BE2C (cell line): Measurements from ENCODE around the gene ZNF423.
A peak's percentile ranks its signal among the peaks of the same experiment; 100 is the strongest.

ENCODE experiments used
- DNase-seq: peaks from one replicate; pipeline ENCODE4 v3.0.0-alpha.2; 2020
- H3K27me3 ChIP-seq: fragments of 250-450 bp; sonication (Bioruptor Pico); 2 replicates; pipeline ENCODE4 v1.5.1; 2020; ENCODE audit warnings: mild to moderate bottlenecking
- H3K36me3 ChIP-seq: fragments of 250-450 bp; sonication (Bioruptor Pico); 2 replicates; pipeline ENCODE4 v1.5.1; 2020; ENCODE audit warnings: mild to moderate bottlenecking
- H3K4me1 ChIP-seq: fragments of 250-450 bp; sonication (Bioruptor Pico); 2 replicates; pipeline ENCODE4 v1.5.1; 2020
- H3K4me3 ChIP-seq: 2 replicates; pipeline ENCODE4 v1.5.1; 2011; ENCODE audit warnings: low read depth, low read length
- H3K9me3 ChIP-seq: fragments of 250-450 bp; sonication (Bioruptor Pico); 2 replicates; pipeline ENCODE4 v1.5.1; 2020
- TF ChIP-seq, protein P1 (sequence below): IDR thresholded peaks from 2 replicates; pipeline ENCODE4 v1.5.1; 2012; ENCODE audit warnings: mild to moderate bottlenecking, low read depth, low read length

ZNF423 gene

GRCh38 chr16:49560004-49560830 is 295.7 kb downstream of the ZNF423 start:
- Histone ChIP-seq H3K27me3 (no peaks in the 10 kb centered on the region), H3K9me3 (no peaks in the 10 kb centered on the region), H3K36me3 (no peaks in the 10 kb centered on the region), H3K4me1 (peaks cover 19% of the 10 kb centered on the region), H3K4me3 (no peak overlapping the region)
- TF ChIP-seq, protein P1, sequence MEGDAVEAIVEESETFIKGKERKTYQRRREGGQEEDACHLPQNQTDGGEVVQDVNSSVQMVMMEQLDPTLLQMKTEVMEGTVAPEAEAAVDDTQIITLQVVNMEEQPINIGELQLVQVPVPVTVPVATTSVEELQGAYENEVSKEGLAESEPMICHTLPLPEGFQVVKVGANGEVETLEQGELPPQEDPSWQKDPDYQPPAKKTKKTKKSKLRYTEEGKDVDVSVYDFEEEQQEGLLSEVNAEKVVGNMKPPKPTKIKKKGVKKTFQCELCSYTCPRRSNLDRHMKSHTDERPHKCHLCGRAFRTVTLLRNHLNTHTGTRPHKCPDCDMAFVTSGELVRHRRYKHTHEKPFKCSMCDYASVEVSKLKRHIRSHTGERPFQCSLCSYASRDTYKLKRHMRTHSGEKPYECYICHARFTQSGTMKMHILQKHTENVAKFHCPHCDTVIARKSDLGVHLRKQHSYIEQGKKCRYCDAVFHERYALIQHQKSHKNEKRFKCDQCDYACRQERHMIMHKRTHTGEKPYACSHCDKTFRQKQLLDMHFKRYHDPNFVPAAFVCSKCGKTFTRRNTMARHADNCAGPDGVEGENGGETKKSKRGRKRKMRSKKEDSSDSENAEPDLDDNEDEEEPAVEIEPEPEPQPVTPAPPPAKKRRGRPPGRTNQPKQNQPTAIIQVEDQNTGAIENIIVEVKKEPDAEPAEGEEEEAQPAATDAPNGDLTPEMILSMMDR: no peak
- no peak for DNase-seq

- no peaks in the 10 kb centered on the region for H3K36me3 ChIP-seq
- H3K4me1 ChIP-seq: peaks cover 21% of the 10 kb centered on the region
- H3K9me3 ChIP-seq: no peaks in the 10 kb centered on the region
- no peaks in the 10 kb centered on the region for H3K27me3 ChIP-seq
- TF ChIP-seq, protein P1: no peak
- no peak overlapping the region for H3K4me3 ChIP-seq
- no peak for DNase-seq
These were observed 296.7 kb downstream of the ZNF423 start for GRCh38 chr16:49559242-49559641.

- TF ChIP-seq, protein P1: no peak
- Histone ChIP-seq H3K27me3 (no peaks in the 10 kb centered on the region), H3K4me3 (no peak overlapping the region)
These were observed 297.5 kb downstream of the ZNF423 start for GRCh38 chr16:49558451-49558850.

DNA sequence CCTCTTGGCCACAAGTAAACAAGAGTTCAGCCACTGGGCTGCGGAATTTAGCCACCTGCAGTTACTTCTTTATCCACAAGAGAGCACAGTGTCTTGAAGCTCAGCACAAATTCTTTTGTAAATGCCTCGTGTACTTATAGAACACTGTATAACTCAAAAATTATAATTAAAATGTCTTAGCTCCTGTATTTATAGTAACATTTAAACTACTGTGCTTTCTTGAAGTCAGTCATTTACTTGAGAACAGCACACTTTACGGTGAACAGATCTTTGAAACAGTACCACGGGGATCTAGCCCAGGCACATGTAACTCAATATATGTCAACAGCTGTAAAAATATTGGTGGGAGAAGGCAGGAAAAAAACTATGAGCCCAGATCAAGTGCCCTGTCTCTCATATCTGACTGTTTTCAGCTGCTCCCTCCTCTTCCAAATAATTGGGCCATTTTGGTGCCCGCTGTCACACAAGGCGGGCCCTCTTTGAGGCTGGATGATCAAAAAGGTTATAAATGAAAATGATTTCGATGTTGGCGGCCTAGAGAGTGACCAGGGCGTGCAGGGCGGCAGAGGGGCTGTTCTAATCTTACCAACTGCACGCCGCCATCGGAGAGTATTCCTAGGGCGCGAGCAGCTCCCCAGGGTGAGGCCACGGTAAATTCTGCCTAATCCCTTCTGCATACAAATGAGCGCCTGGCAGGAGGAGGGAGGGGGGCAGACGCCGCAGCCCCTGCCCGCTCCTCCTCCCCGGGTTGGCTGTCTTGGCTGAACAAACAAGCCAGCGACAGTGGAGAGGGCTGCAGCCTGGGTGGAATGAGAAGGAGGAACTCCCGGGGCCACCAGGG is 299.1 kb downstream of the ZNF423 start:
- H3K4me3 ChIP-seq: no peak overlapping the region
- H3K9me3 ChIP-seq: no peaks in the 10 kb centered on the region
- TF ChIP-seq, protein P1: peak; percentile 72
- no peaks in the 10 kb centered on the region for H3K36me3 ChIP-seq
- H3K27me3 ChIP-seq: no peaks in the 10 kb centered on the region
- H3K4me1 ChIP-seq: peaks cover 22% of the 10 kb centered on the region
- no peak for DNase-seq

More at GRCh38 chr16:49558451-49558850, 297.5 kb downstream of the ZNF423 start:
- H3K9me3 ChIP-seq: no peaks in the 10 kb centered on the region
- no peaks in the 10 kb centered on the region for H3K36me3 ChIP-seq
- DNase-seq: no peak
- peaks cover 22% of the 10 kb centered on the region for H3K4me1 ChIP-seq

DNA sequence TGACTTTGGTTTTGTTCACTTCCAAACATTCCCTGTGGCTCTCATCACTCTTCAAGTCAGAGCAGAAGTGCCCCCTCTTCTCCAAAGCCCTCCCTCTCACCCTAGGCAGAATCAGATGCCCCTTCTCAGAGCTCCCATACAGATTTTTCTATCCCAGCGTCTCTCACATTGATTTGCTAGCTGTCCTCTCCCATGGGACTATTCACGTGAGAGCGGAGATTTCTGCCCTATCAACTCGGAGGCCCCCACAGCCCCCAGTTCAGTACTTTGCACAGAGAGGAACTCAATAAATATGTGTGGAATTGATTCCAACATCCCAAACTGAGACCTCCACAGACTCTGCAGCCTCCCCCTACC is 299.7 kb downstream of the ZNF423 start:
- Histone ChIP-seq H3K36me3 (no peaks in the 10 kb centered on the region), H3K4me3 (no peak overlapping the region), H3K4me1 (peaks cover 22% of the 10 kb centered on the region), H3K27me3 (no peaks in the 10 kb centered on the region), H3K9me3 (no peaks in the 10 kb centered on the region)
- TF ChIP-seq, protein P1: no peak
- no peak for DNase-seq
